Stimulated activated CD8-positive, alpha-beta memory T cell treated with anti-CD3 and anti-CD28 coated beads, Interleukin-4, amount 100 ng/mL, for 1 hour (primary cell): ENCODE measurements around the gene KCNK15.

Experiments
- DNase-seq, 2 donors: peaks; one replicate each; pipeline ENCODE4 v3.0.0-alpha.2; 2020; ENCODE audit warnings: low read depth in 2 of 2, low spot score in 1 of 2

KCNK15 gene

GRCh38 chr20:44715499-44716308, 30.0 kb upstream of the KCNK15 start:
- DNase-seq = no peak

GRCh38 chr20:44716309-44717106, 29.2 kb upstream of the KCNK15 start:
- no peak for DNase-seq

- no peak for DNase-seq
Measured at GRCh38 chr20:44717986-44718385, 27.7 kb upstream of the KCNK15 start.

- DNase-seq = no peak
Measured at GRCh38 chr20:44719841-44720240, 25.8 kb upstream of the KCNK15 start.

- DNase-seq = no peak
Measured at GRCh38 chr20:44720621-44720996, 25.1 kb upstream of the KCNK15 start.

- DNase-seq = no peak
Measured at GRCh38 chr20:44720997-44721784, 24.5 kb upstream of the KCNK15 start.

GRCh38 chr20:44721785-44722054, 23.9 kb upstream of the KCNK15 start:
- DNase-seq = no peak

GRCh38 chr20:44722990-44723389, 22.7 kb upstream of the KCNK15 start:
- no peak for DNase-seq

- DNase-seq = no peak
Measured at GRCh38 chr20:44723391-44723790, 22.3 kb upstream of the KCNK15 start.

- DNase-seq = no peak
Measured at GRCh38 chr20:44723798-44724362, 21.8 kb upstream of the KCNK15 start.

- no peak for DNase-seq
Measured at GRCh38 chr20:44724423-44725091, 21.1 kb upstream of the KCNK15 start.

- DNase-seq = no peak
Measured at GRCh38 chr20:44725837-44726236, 19.8 kb upstream of the KCNK15 start.

GRCh38 chr20:44727039-44727438, 18.6 kb upstream of the KCNK15 start:
- DNase-seq = no peak

- no peak for DNase-seq
Measured at GRCh38 chr20:44727651-44728050, 18.0 kb upstream of the KCNK15 start.

GRCh38 chr20:44728801-44729443, 16.7 kb upstream of the KCNK15 start:
- DNase-seq = no peak

GRCh38 chr20:44730441-44730840, 15.2 kb upstream of the KCNK15 start:
- no peak for DNase-seq

- no peak for DNase-seq
Measured at GRCh38 chr20:44731657-44732056, 14.0 kb upstream of the KCNK15 start.

- no peak for DNase-seq
Measured at GRCh38 chr20:44732327-44732726, 13.3 kb upstream of the KCNK15 start.

GRCh38 chr20:44733341-44734069, 12.2 kb upstream of the KCNK15 start:
- DNase-seq = peak in 1 of 2 donors; percentile 15

- no peak for DNase-seq
Measured at GRCh38 chr20:44734938-44735337, 10.7 kb upstream of the KCNK15 start.
